HEK293 (cell line): ENCODE results near the gene PIGL.

ENCODE experiments used
- FEZF1 ChIP-seq: fragments of 450-650 bp; formaldehyde crosslinking; IDR thresholded peaks from 2 replicates; pipeline ENCODE4 v1.5.1; 2016; ENCODE audit warnings: missing biosample characterization, missing genetic modification characterization
- TCF7L2 ChIP-seq: IDR thresholded peaks from 2 replicates; pipeline ENCODE4 v1.6.1; 2011; ENCODE audit warnings: low read depth, mild to moderate bottlenecking, inconsistent platforms, low read length, moderate library complexity, borderline replicate concordance
- ZFP41 ChIP-seq: fragments of 450-650 bp; formaldehyde crosslinking; IDR thresholded peaks from 2 replicates; pipeline ENCODE4 v1.5.1; 2016; ENCODE audit warnings: missing biosample characterization, missing genetic modification characterization, borderline replicate concordance
- ZNF121 ChIP-seq: fragments of 450-650 bp; formaldehyde crosslinking; IDR thresholded peaks from 2 replicates; pipeline ENCODE4 v1.5.1; 2016; ENCODE audit warnings: missing biosample characterization, missing genetic modification characterization
- ZNF157 ChIP-seq: fragments of 450-650 bp; formaldehyde crosslinking; IDR thresholded peaks from 2 replicates; pipeline ENCODE4 v1.5.1; 2016; ENCODE audit warnings: missing biosample characterization, missing genetic modification characterization
- ZNF423 ChIP-seq: fragments of 450-650 bp; formaldehyde crosslinking; IDR thresholded peaks from 2 replicates; pipeline ENCODE4 v1.5.1; 2016; ENCODE audit warnings: missing biosample characterization, missing genetic modification characterization
- ZNF473 ChIP-seq: fragments of 450-650 bp; formaldehyde crosslinking; IDR thresholded peaks from 2 replicates; pipeline ENCODE4 v1.5.1; 2017; ENCODE audit warnings: missing biosample characterization, missing genetic modification characterization
- ZNF555 ChIP-seq: fragments of 450-650 bp; formaldehyde crosslinking; conservative IDR thresholded peaks from 2 replicates; pipeline ENCODE4 v1.5.1; 2017; ENCODE audit warnings: missing biosample characterization, mild to moderate bottlenecking, missing genetic modification characterization, inconsistent platforms
- ZNF596 ChIP-seq: fragments of 450-650 bp; IDR thresholded peaks from 2 replicates; pipeline ENCODE4 v1.5.0; 2018; ENCODE audit warnings: missing biosample characterization, mild to moderate bottlenecking, missing genetic modification characterization, moderate library complexity
- ZSCAN30 ChIP-seq: fragments of 450-650 bp; IDR thresholded peaks from 2 replicates; pipeline ENCODE4 v1.5.1; 2018; ENCODE audit warnings: missing biosample characterization, mild to moderate bottlenecking, missing genetic modification characterization, moderate library complexity
- TF ChIP-seq, protein P1 (sequence below): fragments of 450-650 bp; formaldehyde crosslinking; IDR thresholded peaks from 2 replicates; pipeline ENCODE4 v1.5.1; 2016; ENCODE audit warnings: missing biosample characterization, missing genetic modification characterization
- TF ChIP-seq, protein P2 (sequence below): fragments of 450-650 bp; formaldehyde crosslinking; IDR thresholded peaks from 2 replicates; pipeline ENCODE4 v1.5.1; 2016; ENCODE audit warnings: missing biosample characterization, missing genetic modification characterization

DNA sequence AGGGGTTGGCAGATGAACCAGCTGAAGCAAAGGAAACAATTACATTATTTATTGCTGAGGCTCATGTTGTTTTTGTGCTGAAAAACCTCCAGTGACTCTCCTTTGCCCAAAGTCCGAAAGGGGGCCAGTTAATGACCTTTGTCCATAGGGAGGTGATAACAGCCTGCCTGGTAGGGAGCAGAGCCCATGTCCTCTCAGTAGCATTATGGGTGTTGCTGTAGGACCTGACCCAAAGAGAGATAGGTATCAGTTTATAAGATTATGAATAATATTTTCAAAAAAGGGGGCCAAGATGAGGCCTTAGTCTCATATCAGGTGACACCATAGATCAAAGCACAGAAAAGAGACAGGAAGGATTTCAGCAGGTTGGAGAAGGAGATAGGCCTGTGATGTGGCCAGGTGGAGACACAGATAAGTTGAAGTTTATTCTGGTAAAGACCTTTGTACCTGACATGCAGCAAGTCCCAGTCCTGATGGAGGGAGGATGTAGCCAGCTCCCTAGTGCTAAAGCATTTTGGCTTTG lies 81.2 kb downstream of the PIGL start:
- TF ChIP-seq ZNF473 (tag by site-specific recombination) (no peak), ZNF555 (tag by site-specific recombination) (no peak), ZSCAN30 (tag by site-specific recombination) (no peak), TCF7L2 (no peak), ZNF157 (tag by site-specific recombination) (no peak), ZNF596 (tag by site-specific recombination) (no peak), ZNF121 (tag by site-specific recombination) (no peak), ZNF423 (tag by site-specific recombination) (no peak), FEZF1 (tag by site-specific recombination) (no peak), ZFP41 (tag by site-specific recombination) (no peak)
- TF ChIP-seq, protein P1, sequence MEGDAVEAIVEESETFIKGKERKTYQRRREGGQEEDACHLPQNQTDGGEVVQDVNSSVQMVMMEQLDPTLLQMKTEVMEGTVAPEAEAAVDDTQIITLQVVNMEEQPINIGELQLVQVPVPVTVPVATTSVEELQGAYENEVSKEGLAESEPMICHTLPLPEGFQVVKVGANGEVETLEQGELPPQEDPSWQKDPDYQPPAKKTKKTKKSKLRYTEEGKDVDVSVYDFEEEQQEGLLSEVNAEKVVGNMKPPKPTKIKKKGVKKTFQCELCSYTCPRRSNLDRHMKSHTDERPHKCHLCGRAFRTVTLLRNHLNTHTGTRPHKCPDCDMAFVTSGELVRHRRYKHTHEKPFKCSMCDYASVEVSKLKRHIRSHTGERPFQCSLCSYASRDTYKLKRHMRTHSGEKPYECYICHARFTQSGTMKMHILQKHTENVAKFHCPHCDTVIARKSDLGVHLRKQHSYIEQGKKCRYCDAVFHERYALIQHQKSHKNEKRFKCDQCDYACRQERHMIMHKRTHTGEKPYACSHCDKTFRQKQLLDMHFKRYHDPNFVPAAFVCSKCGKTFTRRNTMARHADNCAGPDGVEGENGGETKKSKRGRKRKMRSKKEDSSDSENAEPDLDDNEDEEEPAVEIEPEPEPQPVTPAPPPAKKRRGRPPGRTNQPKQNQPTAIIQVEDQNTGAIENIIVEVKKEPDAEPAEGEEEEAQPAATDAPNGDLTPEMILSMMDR (tag by site-specific recombination), result no peak
- TF ChIP-seq, protein P2, sequence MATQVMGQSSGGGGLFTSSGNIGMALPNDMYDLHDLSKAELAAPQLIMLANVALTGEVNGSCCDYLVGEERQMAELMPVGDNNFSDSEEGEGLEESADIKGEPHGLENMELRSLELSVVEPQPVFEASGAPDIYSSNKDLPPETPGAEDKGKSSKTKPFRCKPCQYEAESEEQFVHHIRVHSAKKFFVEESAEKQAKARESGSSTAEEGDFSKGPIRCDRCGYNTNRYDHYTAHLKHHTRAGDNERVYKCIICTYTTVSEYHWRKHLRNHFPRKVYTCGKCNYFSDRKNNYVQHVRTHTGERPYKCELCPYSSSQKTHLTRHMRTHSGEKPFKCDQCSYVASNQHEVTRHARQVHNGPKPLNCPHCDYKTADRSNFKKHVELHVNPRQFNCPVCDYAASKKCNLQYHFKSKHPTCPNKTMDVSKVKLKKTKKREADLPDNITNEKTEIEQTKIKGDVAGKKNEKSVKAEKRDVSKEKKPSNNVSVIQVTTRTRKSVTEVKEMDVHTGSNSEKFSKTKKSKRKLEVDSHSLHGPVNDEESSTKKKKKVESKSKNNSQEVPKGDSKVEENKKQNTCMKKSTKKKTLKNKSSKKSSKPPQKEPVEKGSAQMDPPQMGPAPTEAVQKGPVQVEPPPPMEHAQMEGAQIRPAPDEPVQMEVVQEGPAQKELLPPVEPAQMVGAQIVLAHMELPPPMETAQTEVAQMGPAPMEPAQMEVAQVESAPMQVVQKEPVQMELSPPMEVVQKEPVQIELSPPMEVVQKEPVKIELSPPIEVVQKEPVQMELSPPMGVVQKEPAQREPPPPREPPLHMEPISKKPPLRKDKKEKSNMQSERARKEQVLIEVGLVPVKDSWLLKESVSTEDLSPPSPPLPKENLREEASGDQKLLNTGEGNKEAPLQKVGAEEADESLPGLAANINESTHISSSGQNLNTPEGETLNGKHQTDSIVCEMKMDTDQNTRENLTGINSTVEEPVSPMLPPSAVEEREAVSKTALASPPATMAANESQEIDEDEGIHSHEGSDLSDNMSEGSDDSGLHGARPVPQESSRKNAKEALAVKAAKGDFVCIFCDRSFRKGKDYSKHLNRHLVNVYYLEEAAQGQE (tag by site-specific recombination), result no peak
